CD4-positive, alpha-beta T cell treated with Interleukin-17A for 4 hours (primary cell): ENCODE results near the gene SLC25A38.
A peak's percentile ranks its signal among the peaks of the same experiment; 100 is the strongest.
"Not testable (repeated sequence)": the region's sequence is repeated elsewhere in the genome, so short reads cannot be mapped to it uniquely, and the experiment has no call there.

Source experiments
- DNase-seq: peaks from one replicate; pipeline ENCODE4 v3.0.0-alpha.2; 2020; ENCODE audit warnings: mixed read lengths

Gene SLC25A38

GRCh38 chr3:39383045-39383880, at the start of gene SLC25A38:
SLC25A38 (plus strand) TSS chr3:39383370; CDS start chr3:39383725, 355 bp downstream.
- DNase-seq: peak; percentile 81

GRCh38 chr3:39333607-39334006, 49.6 kb upstream of the SLC25A38 start:
- DNase-seq: no peak

- no peak for DNase-seq
Observed at GRCh38 chr3:39334205-39334604, 49.0 kb upstream of the SLC25A38 start.

- DNase-seq: no peak
Observed at GRCh38 chr3:39338201-39338600, 45.0 kb upstream of the SLC25A38 start.

- no peak for DNase-seq
Observed at GRCh38 chr3:39339086-39339485, 44.1 kb upstream of the SLC25A38 start.

GRCh38 chr3:39343076-39343717, 40.0 kb upstream of the SLC25A38 start:
- DNase-seq: no peak

GRCh38 chr3:39343760-39344159, 39.4 kb upstream of the SLC25A38 start:
- no peak for DNase-seq

GRCh38 chr3:39344746-39345344, 38.3 kb upstream of the SLC25A38 start:
- DNase-seq: no peak

GRCh38 chr3:39346785-39347585, 36.2 kb upstream of the SLC25A38 start:
- DNase-seq: no peak

GRCh38 chr3:39347586-39347876, 35.6 kb upstream of the SLC25A38 start:
- no peak for DNase-seq

GRCh38 chr3:39349080-39349479, 34.1 kb upstream of the SLC25A38 start:
- no peak for DNase-seq

GRCh38 chr3:39350714-39351113, 32.5 kb upstream of the SLC25A38 start:
- DNase-seq: no peak

GRCh38 chr3:39351134-39351533, 32.0 kb upstream of the SLC25A38 start:
- DNase-seq: not testable (repeated sequence)

- not testable (repeated sequence) for DNase-seq
Observed at GRCh38 chr3:39353168-39353927, 29.8 kb upstream of the SLC25A38 start.

- no peak for DNase-seq
Observed at GRCh38 chr3:39358333-39358732, 24.8 kb upstream of the SLC25A38 start.

- DNase-seq: peak; percentile 55
Observed at GRCh38 chr3:39361252-39361927, 21.8 kb upstream of the SLC25A38 start.

GRCh38 chr3:39362192-39362591, 21.0 kb upstream of the SLC25A38 start:
- DNase-seq: no peak

GRCh38 chr3:39362812-39363211, 20.4 kb upstream of the SLC25A38 start:
- no peak for DNase-seq

GRCh38 chr3:39370450-39370849, 12.7 kb upstream of the SLC25A38 start:
- not testable (repeated sequence) for DNase-seq

- DNase-seq: no peak
Observed at GRCh38 chr3:39372833-39373232, 10.3 kb upstream of the SLC25A38 start.

GRCh38 chr3:39376959-39377634, 6.1 kb upstream of the SLC25A38 start:
- DNase-seq: no peak
